GM12875 (cell line): ENCODE measurements around the gene COQ5.

Source experiments
- H3K4me3 ChIP-seq: one replicate; pipeline ENCODE4 v1.5.1; 2011; ENCODE audit warnings: low read depth, low read length, control low read depth
- CTCF ChIP-seq: IDR thresholded peaks from 2 replicates; pipeline ENCODE4 v1.5.1; 2011; ENCODE audit warnings: low read depth, mild to moderate bottlenecking, control low read depth, inconsistent platforms, low read length, moderate library complexity, borderline replicate concordance; ENCODE audit not compliant: insufficient read depth

Gene COQ5

GRCh38 chr12:120554678-120555077 lies 25.7 kb upstream of the COQ5 start:
- no peak for TF ChIP-seq CTCF
- H3K4me3 ChIP-seq, result no peak overlapping the region

- TF ChIP-seq CTCF, result no peak
These were observed 17.1 kb upstream of the COQ5 start for GRCh38 chr12:120546050-120546386.

GRCh38 chr12:120544691-120545090 lies 15.7 kb upstream of the COQ5 start:
- H3K4me3 ChIP-seq, result no peak overlapping the region
- TF ChIP-seq CTCF, result no peak

More at GRCh38 chr12:120546050-120546386, 17.1 kb upstream of the COQ5 start:
- no peak overlapping the region for H3K4me3 ChIP-seq

GRCh38 chr12:120542166-120542565 lies 13.2 kb upstream of the COQ5 start:
- TF ChIP-seq CTCF, result no peak
- no peak overlapping the region for H3K4me3 ChIP-seq

DNA sequence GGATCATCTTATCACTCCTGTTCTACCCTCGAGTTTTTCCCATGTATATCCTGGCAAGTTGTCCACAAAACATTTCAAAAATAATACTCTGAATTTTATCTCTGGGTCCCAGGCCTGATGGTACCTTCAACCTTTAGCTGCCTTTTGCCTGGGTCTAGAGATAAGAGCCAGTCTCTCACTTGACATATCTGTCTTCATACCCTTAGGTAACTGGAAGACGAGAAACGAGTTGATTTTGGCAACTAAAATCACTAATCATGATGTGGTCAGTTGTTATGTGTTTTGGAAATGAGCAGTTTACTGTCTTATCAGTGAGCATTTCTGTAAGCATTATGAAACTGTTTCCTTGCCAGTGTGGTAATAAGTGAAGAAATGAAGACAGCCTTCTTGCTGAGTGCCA lies 11.5 kb upstream of the COQ5 start:
- no peak for TF ChIP-seq CTCF
- no peak overlapping the region for H3K4me3 ChIP-seq

GRCh38 chr12:120539303-120539702 lies 10.3 kb upstream of the COQ5 start:
- no peak overlapping the region for H3K4me3 ChIP-seq
- no peak for TF ChIP-seq CTCF

DNA sequence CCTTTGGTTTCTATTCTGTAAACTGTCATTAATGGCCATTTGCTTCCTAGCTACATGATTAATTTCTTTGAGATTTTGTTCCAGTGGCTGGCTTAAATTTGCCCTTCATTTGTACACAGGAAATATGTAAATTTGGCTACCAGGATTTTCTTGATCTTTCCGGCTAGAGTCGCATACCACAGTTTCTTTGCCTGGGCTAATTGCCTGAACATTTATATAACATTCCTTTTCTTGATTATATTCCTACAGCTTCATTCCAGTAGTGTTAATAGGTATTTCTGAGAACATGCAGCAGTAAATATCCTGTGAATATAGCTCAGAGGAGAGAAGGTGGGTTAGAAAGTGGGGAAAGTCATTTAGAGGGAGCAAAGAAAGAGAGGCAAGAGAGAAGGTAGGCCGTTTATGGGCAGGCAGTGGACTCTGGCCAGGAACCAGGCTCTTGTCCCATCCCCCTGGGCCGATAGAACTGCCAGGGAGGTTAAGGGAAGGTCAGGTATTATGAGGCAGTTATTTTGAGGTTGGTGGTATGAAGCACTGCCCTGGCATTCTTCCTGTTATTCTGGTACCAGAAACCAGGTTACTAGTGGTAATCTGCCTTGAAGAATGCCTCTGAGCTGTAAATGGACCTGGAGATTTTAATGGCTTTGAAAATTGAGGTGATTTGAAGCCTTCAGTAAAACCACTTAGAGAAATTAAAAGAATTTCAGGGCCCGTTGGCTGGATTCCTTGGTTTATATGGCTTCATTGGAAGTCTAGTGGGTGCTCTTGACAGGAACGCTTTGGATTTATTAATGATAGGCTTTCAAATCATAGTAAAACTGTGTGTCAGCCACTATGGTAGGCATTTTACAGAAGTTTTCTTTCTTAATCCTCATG lies 9.6 kb upstream of the COQ5 start:
- no peak overlapping the region for H3K4me3 ChIP-seq
- TF ChIP-seq CTCF, result no peak
